HepG2 (cell line): Measurements from ENCODE around the gene TREH. TPM values are rescaled to one million over a fixed set of nuclear protein-coding genes. Genes with fewer than 3 reads are reported as not detected.

Experiments
- CBFB ChIP-seq: sonication (generic); formaldehyde crosslinking; IDR thresholded peaks from 2 replicates; pipeline ENCODE4 v1.4.0; 2020; ENCODE audit warnings: missing genetic modification reagents
- NONO ChIP-seq, 2 experiments: fragments of 450-650 bp in 1 of 2; sonication (generic) in 1 of 2; formaldehyde crosslinking in 1 of 2; IDR thresholded peaks in 1 of 2; conservative IDR thresholded peaks in 1 of 2; 2 replicates each; pipeline versions ENCODE4 v1.6.1 to v1.8.0; 2017 to 2022; ENCODE audit warnings: mild to moderate bottlenecking in 1 of 2, missing genetic modification reagents in 1 of 2, moderate library complexity in 1 of 2
- PRMT3 ChIP-seq: sonication (generic); formaldehyde crosslinking; IDR thresholded peaks from 2 replicates; pipeline ENCODE4 v1.8.1; 2022; ENCODE audit warnings: low read depth, mild to moderate bottlenecking, moderate library complexity, missing genetic modification reagents, borderline replicate concordance
- SMARCE1 ChIP-seq: fragments of 450-650 bp; IDR thresholded peaks from 2 replicates; pipeline ENCODE4 v1.6.1; 2017; ENCODE audit warnings: borderline replicate concordance
- STAT5B ChIP-seq: sonication (generic); formaldehyde crosslinking; IDR thresholded peaks from 2 replicates; pipeline ENCODE4 v1.4.0; 2020; ENCODE audit warnings: missing genetic modification reagents
- TEAD2 ChIP-seq: sonication (generic); formaldehyde crosslinking; IDR thresholded peaks from 2 replicates; pipeline ENCODE4 v1.9.0; 2021; ENCODE audit warnings: missing genetic modification reagents
- ZNF282 ChIP-seq: fragments of 450-650 bp; IDR thresholded peaks from 2 replicates; pipeline ENCODE4 v1.6.1; 2018; ENCODE audit not compliant: partially characterized antibody
- ZNF30 ChIP-seq: sonication (generic); formaldehyde crosslinking; IDR thresholded peaks from 2 replicates; pipeline ENCODE4 v1.5.0; 2020; ENCODE audit warnings: mild to moderate bottlenecking, missing genetic modification reagents
- ZNF75D ChIP-seq: sonication (generic); formaldehyde crosslinking; IDR thresholded peaks from 2 replicates; pipeline ENCODE4 v1.8.1; 2023; ENCODE audit warnings: missing genetic modification reagents, mild to moderate bottlenecking, borderline replicate concordance
- ZNF782 ChIP-seq: sonication (generic); formaldehyde crosslinking; IDR thresholded peaks from 2 replicates; pipeline ENCODE4 v1.4.0; 2020; ENCODE audit warnings: missing genetic modification reagents, mild to moderate bottlenecking, borderline replicate concordance
- polyA plus RNA-seq, 8 experiments: library from polyadenylated mRNA; depleted of rRNA in 3 of 8; stranded (reverse) in 7 of 8; unstranded in 1 of 8; fragments of >200 nt; fragmentation: Illumina TruSeq in 4 of 8; extraction: Trizol in 4 of 8; gene quantifications; 2 replicates each; pipeline versions ENCODE4 v1.2.1 to v1.2.3, GENCODE V29; 2011 to 2016; ENCODE audit warnings: low read depth in 4 of 8, missing spikeins in 1 of 8, mixed read lengths in 1 of 8; ENCODE audit not compliant: insufficient read depth in 1 of 8
- total RNA-seq, 5 experiments: library from RNA; depleted of rRNA; stranded (reverse); fragments of >200 nt; fragmentation: Illumina TruSeq; extraction: Trizol; gene quantifications; 2 replicates each; pipeline ENCODE4 v1.2.3, GENCODE V29; 2016; ENCODE audit warnings: low read depth in 1 of 5
- TF ChIP-seq, protein P1 (sequence below): sonication (generic); formaldehyde crosslinking; IDR thresholded peaks from 2 replicates; pipeline ENCODE4 v1.5.0; 2020; ENCODE audit warnings: mild to moderate bottlenecking, missing genetic modification reagents, borderline replicate concordance
- TF ChIP-seq, protein P2 (sequence below): sonication (generic); formaldehyde crosslinking; IDR thresholded peaks from 2 replicates; pipeline ENCODE4 v1.4.0; 2020; ENCODE audit warnings: mild to moderate bottlenecking, missing genetic modification reagents, borderline replicate concordance
- TF ChIP-seq, protein P3 (sequence below): sonication (generic); formaldehyde crosslinking; conservative IDR thresholded peaks from 2 replicates; pipeline ENCODE4 v1.4.0; 2020; ENCODE audit warnings: missing genetic modification reagents
- TF ChIP-seq, protein P4 (sequence below): sonication (generic); formaldehyde crosslinking; IDR thresholded peaks from 2 replicates; pipeline ENCODE4 v1.4.0; 2020; ENCODE audit warnings: low read depth, mild to moderate bottlenecking, missing genetic modification reagents

The TREH gene
- total and polyA plus RNA-seq, 2 of the 13 experiments (the other 11 are each of a cell fraction or from before 2014, with no cell fraction given) = 0.53 to 0.86 TPM

DNA sequence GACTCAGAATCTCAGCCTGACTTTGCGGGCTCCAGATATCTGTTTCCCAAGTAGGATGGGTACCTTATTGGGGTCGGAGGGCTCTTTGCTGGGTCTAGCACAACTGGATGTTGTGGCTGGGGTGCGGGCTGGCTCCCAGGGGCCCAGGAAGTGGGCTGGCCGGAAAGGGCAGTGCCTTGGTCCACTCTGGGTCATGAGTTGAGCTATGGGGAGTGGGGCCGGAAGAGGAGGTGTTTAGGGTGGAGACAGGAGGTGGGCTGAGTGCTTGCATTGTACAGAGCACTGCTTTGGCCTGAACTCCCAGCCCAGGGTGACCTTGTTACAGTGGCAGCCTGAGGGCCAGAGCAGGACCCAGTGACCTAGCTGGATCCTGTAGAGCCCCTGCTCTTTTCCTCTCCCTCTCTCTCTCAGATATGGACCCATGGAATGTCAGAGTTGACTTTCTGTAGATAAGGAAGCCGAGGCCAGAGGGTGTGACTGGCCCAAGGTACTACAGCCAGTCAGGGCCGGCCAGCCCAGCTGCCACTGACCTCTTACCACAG, 58.9 kb downstream of the TREH start (continued):
- TF ChIP-seq, protein P1, sequence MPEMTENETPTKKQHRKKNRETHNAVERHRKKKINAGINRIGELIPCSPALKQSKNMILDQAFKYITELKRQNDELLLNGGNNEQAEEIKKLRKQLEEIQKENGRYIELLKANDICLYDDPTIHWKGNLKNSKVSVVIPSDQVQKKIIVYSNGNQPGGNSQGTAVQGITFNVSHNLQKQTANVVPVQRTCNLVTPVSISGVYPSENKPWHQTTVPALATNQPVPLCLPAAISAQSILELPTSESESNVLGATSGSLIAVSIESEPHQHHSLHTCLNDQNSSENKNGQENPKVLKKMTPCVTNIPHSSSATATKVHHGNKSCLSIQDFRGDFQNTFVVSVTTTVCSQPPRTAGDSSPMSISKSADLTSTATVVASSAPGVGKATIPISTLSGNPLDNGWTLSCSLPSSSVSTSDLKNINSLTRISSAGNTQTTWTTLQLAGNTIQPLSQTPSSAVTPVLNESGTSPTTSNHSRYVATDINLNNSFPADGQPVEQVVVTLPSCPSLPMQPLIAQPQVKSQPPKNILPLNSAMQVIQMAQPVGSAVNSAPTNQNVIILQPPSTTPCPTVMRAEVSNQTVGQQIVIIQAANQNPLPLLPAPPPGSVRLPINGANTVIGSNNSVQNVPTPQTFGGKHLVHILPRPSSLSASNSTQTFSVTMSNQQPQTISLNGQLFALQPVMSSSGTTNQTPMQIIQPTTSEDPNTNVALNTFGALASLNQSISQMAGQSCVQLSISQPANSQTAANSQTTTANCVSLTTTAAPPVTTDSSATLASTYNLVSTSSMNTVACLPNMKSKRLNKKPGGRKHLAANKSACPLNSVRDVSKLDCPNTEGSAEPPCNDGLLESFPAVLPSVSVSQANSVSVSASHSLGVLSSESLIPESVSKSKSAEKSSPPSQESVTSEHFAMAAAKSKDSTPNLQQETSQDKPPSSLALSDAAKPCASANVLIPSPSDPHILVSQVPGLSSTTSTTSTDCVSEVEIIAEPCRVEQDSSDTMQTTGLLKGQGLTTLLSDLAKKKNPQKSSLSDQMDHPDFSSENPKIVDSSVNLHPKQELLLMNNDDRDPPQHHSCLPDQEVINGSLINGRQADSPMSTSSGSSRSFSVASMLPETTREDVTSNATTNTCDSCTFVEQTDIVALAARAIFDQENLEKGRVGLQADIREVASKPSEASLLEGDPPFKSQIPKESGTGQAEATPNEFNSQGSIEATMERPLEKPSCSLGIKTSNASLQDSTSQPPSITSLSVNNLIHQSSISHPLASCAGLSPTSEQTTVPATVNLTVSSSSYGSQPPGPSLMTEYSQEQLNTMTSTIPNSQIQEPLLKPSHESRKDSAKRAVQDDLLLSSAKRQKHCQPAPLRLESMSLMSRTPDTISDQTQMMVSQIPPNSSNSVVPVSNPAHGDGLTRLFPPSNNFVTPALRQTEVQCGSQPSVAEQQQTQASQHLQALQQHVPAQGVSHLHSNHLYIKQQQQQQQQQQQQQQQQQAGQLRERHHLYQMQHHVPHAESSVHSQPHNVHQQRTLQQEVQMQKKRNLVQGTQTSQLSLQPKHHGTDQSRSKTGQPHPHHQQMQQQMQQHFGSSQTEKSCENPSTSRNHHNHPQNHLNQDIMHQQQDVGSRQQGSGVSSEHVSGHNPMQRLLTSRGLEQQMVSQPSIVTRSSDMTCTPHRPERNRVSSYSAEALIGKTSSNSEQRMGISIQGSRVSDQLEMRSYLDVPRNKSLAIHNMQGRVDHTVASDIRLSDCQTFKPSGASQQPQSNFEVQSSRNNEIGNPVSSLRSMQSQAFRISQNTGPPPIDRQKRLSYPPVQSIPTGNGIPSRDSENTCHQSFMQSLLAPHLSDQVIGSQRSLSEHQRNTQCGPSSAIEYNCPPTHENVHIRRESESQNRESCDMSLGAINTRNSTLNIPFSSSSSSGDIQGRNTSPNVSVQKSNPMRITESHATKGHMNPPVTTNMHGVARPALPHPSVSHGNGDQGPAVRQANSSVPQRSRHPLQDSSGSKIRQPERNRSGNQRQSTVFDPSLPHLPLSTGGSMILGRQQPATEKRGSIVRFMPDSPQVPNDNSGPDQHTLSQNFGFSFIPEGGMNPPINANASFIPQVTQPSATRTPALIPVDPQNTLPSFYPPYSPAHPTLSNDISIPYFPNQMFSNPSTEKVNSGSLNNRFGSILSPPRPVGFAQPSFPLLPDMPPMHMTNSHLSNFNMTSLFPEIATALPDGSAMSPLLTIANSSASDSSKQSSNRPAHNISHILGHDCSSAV (CRISPR knock-in tag) = no peak
- TF ChIP-seq PRMT3 (no peak), TEAD2 (CRISPR knock-in tag) (no peak), ZNF782 (CRISPR knock-in tag) (0 out of 2 replicates have a peak, but pooled peaks have one; percentile 21), SMARCE1 (no peak), ZNF30 (CRISPR knock-in tag) (no peak), CBFB (CRISPR knock-in tag) (peak; percentile 27; the same call in 1 of the 2 replicates), ZNF75D (CRISPR knock-in tag) (no peak), STAT5B (CRISPR knock-in tag) (no peak), NONO (IDR thresholded peaks at IDR 0.05) (no peak), NONO (CRISPR knock-in tag; conservative IDR thresholded peaks at IDR 0.05) (peak; percentile 11; the same call in 1 of the 2 replicates), ZNF282 (no peak)
- TF ChIP-seq, protein P2, sequence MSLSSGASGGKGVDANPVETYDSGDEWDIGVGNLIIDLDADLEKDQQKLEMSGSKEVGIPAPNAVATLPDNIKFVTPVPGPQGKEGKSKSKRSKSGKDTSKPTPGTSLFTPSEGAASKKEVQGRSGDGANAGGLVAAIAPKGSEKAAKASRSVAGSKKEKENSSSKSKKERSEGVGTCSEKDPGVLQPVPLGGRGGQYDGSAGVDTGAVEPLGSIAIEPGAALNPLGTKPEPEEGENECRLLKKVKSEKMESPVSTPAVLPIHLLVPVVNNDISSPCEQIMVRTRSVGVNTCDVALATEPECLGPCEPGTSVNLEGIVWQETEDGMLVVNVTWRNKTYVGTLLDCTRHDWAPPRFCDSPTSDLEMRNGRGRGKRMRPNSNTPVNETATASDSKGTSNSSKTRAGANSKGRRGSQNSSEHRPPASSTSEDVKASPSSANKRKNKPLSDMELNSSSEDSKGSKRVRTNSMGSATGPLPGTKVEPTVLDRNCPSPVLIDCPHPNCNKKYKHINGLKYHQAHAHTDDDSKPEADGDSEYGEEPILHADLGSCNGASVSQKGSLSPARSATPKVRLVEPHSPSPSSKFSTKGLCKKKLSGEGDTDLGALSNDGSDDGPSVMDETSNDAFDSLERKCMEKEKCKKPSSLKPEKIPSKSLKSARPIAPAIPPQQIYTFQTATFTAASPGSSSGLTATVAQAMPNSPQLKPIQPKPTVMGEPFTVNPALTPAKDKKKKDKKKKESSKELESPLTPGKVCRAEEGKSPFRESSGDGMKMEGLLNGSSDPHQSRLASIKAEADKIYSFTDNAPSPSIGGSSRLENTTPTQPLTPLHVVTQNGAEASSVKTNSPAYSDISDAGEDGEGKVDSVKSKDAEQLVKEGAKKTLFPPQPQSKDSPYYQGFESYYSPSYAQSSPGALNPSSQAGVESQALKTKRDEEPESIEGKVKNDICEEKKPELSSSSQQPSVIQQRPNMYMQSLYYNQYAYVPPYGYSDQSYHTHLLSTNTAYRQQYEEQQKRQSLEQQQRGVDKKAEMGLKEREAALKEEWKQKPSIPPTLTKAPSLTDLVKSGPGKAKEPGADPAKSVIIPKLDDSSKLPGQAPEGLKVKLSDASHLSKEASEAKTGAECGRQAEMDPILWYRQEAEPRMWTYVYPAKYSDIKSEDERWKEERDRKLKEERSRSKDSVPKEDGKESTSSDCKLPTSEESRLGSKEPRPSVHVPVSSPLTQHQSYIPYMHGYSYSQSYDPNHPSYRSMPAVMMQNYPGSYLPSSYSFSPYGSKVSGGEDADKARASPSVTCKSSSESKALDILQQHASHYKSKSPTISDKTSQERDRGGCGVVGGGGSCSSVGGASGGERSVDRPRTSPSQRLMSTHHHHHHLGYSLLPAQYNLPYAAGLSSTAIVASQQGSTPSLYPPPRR (CRISPR knock-in tag) = peak; percentile 56
- TF ChIP-seq, protein P3, sequence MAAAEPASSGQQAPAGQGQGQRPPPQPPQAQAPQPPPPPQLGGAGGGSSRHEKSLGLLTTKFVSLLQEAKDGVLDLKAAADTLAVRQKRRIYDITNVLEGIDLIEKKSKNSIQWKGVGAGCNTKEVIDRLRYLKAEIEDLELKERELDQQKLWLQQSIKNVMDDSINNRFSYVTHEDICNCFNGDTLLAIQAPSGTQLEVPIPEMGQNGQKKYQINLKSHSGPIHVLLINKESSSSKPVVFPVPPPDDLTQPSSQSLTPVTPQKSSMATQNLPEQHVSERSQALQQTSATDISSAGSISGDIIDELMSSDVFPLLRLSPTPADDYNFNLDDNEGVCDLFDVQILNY = no peak
- TF ChIP-seq, protein P4, sequence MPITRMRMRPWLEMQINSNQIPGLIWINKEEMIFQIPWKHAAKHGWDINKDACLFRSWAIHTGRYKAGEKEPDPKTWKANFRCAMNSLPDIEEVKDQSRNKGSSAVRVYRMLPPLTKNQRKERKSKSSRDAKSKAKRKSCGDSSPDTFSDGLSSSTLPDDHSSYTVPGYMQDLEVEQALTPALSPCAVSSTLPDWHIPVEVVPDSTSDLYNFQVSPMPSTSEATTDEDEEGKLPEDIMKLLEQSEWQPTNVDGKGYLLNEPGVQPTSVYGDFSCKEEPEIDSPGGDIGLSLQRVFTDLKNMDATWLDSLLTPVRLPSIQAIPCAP (CRISPR knock-in tag) = no peak
